GM18858 (cell line): Measurements from ENCODE around the gene KLF2.

Source experiments
- ATAC-seq: cut with Tn5 transposase; IDR thresholded peaks from one replicate; pipeline ENCODE4 v1.9.1; 2021; ENCODE audit not compliant: unreplicated experiment

Gene KLF2

GRCh38 chr19:16306728-16307402, 17.8 kb upstream of the KLF2 start:
- ATAC-seq, result no peak

GRCh38 chr19:16308081-16308480, 16.5 kb upstream of the KLF2 start:
- no peak for ATAC-seq

GRCh38 chr19:16309643-16310042, 15.0 kb upstream of the KLF2 start:
- ATAC-seq, result no peak

DNA sequence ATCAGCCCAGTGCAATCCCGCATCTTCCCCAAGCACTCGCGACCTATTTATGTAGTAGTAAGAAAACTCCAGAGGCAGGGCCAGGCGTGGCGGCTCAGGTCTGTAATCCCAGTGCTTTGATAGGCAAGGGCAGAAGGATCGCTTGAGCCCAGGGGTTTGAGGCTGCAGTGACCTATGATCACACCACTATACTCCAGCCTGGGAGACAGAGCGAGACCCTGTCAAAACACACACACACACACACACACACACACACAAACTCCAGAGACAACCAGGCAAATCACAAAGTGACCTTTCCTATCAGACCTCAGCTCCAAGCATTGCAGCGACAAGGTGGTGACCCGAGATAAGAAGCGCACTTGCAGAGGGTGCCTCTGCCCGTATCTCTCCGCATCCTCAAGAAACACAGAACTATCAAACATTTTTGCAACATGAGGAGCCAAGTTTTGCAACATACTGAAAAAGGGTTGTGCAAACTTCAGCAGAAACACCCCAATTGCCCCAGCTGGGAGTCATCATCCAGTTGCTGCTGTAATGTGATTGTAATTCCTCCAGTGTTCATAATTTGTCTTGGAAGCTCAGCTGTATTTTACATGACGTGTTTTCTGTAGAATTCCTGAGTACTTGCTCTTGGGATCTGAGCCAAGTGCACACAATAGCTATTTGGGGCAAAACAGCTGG, 8.7 kb upstream of the KLF2 start:
- ATAC-seq, result no peak

DNA sequence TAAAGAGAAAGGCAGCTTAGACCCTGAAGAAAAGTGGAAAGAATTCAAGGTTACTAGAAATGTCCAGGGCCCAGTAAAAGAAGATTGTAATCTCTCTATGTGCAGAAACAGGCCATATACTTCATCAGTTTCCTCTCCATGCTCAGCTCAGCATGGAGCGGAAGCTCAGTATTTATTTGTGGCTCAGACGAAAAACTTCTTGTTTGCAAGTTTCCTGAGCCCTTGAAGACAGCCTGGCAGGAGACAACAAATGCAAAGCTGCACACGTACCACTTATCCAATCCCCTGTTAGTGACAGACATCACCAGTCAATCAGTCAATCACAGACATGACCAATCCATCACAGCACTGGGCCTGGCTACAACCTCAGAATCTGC, 8.1 kb upstream of the KLF2 start:
- no peak for ATAC-seq

DNA sequence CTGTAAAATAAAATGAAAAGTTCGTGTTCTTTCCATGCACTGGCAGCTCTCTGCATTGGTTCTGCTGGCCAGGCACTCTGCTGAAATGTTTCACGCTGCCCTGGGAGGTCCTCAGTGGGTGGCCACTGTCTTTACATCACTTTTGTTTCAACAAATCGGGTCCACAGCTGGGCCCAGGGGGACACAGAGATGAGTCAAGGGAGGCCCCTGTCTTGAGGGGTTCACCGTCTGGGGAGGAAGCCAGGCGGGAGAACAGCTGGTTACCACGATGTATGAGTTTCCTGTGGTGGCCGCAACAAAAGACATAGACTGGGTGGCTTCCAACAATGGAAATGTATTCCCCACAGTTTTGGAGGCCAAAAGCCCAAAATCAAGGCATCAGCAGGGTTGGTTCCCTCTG, 5.1 kb upstream of the KLF2 start:
- ATAC-seq, result no peak

DNA sequence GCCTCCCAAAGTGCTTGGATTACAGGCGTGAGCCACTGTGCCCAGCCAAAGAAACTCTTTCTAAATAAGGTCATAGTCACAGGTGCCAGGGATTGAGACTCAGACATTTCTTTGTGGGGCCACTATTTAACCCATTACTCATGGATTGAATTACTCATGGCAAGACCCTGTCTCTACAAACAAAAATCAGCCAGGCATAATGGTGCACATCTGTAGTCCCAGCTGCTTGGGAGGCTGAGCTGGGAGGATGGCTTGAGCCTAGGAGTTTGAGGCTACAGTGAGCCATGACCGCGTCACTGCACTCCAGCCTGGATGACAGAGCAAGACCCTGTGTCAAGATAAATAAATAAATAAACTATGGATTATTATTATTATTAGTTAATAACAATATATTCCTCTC, 3.6 kb upstream of the KLF2 start:
- no peak for ATAC-seq

GRCh38 chr19:16325161-16325527, 518 bp downstream of the KLF2 start:
- no peak for ATAC-seq

GRCh38 chr19:16325641-16326400, 1.2 kb downstream of the KLF2 start:
- ATAC-seq, result no peak

- no peak for ATAC-seq
Observed at GRCh38 chr19:16326401-16327168, 2.0 kb downstream of the KLF2 start.

GRCh38 chr19:16327169-16327475, 2.5 kb downstream of the KLF2 start:
- no peak for ATAC-seq

GRCh38 chr19:16327501-16327900, 2.9 kb downstream of the KLF2 start:
- no peak for ATAC-seq

GRCh38 chr19:16327911-16328823, 3.5 kb downstream of the KLF2 start:
- no peak for ATAC-seq

DNA sequence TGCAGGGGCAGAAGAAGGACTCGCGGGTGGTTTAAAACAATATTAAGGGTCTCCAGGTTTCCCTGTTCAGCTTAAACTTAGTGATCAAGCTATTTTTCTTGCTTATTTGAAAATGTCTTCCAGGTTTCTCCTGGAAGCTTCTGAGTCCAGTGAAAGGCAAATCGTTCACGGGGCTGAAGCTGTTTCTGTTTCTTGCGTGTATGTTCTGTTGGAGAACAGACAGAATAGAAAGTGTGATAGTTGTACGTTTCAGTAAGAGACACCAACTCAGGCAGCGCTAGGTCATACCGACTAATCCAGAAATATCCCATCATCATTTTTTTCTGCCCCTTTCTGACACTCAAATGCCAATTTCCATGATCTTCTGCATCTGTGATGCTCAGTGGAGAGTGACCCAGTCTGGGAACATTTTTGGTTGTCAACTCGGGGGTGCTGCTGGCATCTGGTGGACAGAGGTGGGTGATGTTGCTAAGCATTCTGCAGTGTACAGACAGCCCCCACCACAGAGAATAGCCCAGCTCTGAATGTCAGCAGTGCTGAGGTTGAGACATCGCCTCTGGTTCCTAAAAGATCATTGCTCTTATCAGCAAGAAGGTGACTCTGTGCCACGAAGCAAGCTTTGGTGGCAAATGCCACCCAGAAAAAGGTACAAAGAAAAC, 4.3 kb downstream of the KLF2 start:
- ATAC-seq, result no peak

DNA sequence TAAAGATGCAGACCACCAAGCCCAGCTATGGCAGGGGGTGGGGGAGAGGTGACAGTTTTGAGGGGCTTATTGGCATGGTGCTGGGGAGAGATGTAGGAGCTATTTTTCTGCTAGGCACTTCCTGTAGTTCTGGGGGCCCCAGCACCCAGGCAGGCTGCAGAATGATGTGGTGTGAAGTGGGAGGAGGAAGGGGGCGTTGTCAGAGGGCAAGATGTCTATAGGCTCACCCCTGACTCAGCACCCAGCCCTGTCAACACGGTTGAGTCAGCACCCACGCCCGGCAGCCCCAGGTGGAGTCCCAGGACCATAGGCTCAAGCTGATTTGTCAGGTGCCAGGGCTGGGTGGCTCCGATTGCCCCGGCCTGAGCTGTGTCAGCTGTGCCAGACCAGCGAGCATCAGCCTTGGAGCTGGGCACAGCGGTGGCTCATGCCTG, 5.8 kb downstream of the KLF2 start:
- no peak for ATAC-seq

- ATAC-seq, result no peak
Observed at GRCh38 chr19:16330806-16331690, 6.4 kb downstream of the KLF2 start.

DNA sequence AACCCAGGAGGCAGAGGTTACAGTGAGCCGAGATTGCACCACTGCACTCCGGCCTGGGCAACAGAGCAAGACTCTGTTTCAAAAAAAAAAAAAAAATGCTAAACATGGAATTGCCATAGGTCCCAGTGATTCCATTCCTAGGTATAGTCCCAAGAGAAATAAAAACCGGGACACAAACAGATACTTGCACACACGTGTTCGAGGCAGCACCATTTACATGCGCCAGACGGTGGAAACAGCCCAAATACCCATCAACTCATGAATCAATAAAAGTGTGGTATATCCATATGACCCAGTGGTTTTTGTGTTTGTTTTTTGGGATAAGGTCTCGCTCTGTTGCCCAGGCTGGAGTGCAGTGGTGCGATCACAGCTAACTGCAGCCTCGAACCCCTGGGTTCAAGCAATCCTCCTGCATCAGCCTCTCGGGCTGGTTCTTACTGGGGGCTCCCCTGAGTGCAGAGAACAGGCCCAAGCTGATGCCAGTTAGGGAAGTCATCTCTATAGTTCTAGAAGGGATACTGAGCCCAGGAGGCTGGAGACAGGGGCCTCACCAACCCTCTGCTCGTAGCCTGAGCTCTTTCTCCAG, 8.5 kb downstream of the KLF2 start:
- ATAC-seq, result no peak

GRCh38 chr19:16334411-16334810, 9.8 kb downstream of the KLF2 start:
- no peak for ATAC-seq

- ATAC-seq, result no peak
Observed at GRCh38 chr19:16335226-16335625, 10.6 kb downstream of the KLF2 start.
